HCT116 (cell line): Measurements from ENCODE around the gene SF1. TPM values are rescaled to one million over a fixed set of nuclear protein-coding genes. Genes with fewer than 3 reads are reported as not detected.

Source experiments
- ATAC-seq: fragments of 200-7000 bp; cut with Tn5 transposase; 2 replicates; pipeline ENCODE4 v1.9.1; 2020; ENCODE audit warnings: mild to moderate bottlenecking, moderate library complexity
- BruUV-seq: library from RNA; stranded (reverse); fragments of 400-500 nt; replicated peaks from 2 replicates; lab custom pipeline; 2021; lab: Mats Ljungman, UMichigan
- CTCF ChIA-PET: fragments of 300-600 bp; sonication (Branson Sonifier 250); formaldehyde crosslinking; loops from one replicate; lab custom pipeline; 2021; ENCODE audit warnings: antibody characterized with exemption; lab: Charles Lee
- POLR2A ChIA-PET: fragments of 300-600, 350-600 bp; sonication (Branson Sonifier 250); formaldehyde crosslinking; loops from one replicate; lab custom pipeline; 2021; ENCODE audit warnings: antibody characterized with exemption; lab: Charles Lee
- RAD21 ChIA-PET, 2 experiments: fragments of 300-600 bp; sonication (Branson Sonifier 250); formaldehyde crosslinking; loops; one replicate each; lab custom pipeline; 2023; ENCODE audit warnings: low total read pairs in 2 of 2; ENCODE audit not compliant: uncharacterized antibody in 2 of 2, unreplicated experiment in 2 of 2, low non-redundant PET in 1 of 2; lab: Charles Lee
- DNase-seq: peaks from one replicate; pipeline ENCODE4 v3.0.0-alpha.2; 2010; ENCODE audit warnings: low read depth, low spot score
- H2AFZ ChIP-seq: fragments of 200-600 bp; shearing (Covaris generic), sonication (generic); 2 replicates; pipeline ENCODE4 v1.6.1; 2017; ENCODE audit warnings: low read depth, mixed run types, mixed read lengths, antibody characterized with exemption, low read length; ENCODE audit not compliant: poor library complexity, severe bottlenecking
- H3K27ac ChIP-seq: 2 replicates; pipeline ENCODE4 v1.5.1; 2012; ENCODE audit warnings: low read depth, low read length
- H3K27me3 ChIP-seq: fragments of 200-600 bp; sonication (generic); 2 replicates; pipeline ENCODE4 v1.6.1; 2016; ENCODE audit warnings: mixed run types, low read length, mixed read lengths; ENCODE audit not compliant: insufficient read depth
- H3K36me3 ChIP-seq, 2 experiments: fragments of 200-500 bp in 1 of 2; fragments of 200-600 bp in 1 of 2; sonication (Bioruptor generic) in 1 of 2; sonication (generic) in 1 of 2; 2 replicates each; pipeline versions ENCODE4 v1.5.1 to v1.6.1; 2014 to 2016; ENCODE audit warnings: low read length in 2 of 2, inconsistent platforms in 1 of 2, mixed read lengths in 1 of 2, mixed run types in 1 of 2; ENCODE audit not compliant: insufficient read depth in 2 of 2, control insufficient read depth in 1 of 2
- H3K4me1 ChIP-seq, 2 experiments: fragments of 200-600 bp in 1 of 2; sonication (generic) in 1 of 2; 2 replicates each; pipeline versions ENCODE4 v1.5.1 to v1.6.1; 2012 to 2017; ENCODE audit warnings: low read length in 2 of 2, inconsistent platforms in 1 of 2, mild to moderate bottlenecking in 1 of 2, mixed read lengths in 1 of 2, mixed run types in 1 of 2, moderate library complexity in 1 of 2; ENCODE audit not compliant: insufficient read depth in 2 of 2, control insufficient read depth in 1 of 2
- H3K4me2 ChIP-seq: fragments of 200-600 bp; sonication (generic); 2 replicates; pipeline ENCODE4 v1.6.1; 2017; ENCODE audit warnings: mixed run types, low read length, mixed read lengths
- H3K4me3 ChIP-seq, 2 experiments: fragments of 200-600 bp in 1 of 2; sonication (generic) in 1 of 2; replicated peaks in 1 of 2; 2 replicates each; pipeline ENCODE4 v1.5.1; 2011 to 2016; ENCODE audit warnings: low read length in 2 of 2, control low read depth in 1 of 2, low read depth in 1 of 2, mild to moderate bottlenecking in 1 of 2, mixed read lengths in 1 of 2, mixed run types in 1 of 2
- H3K79me2 ChIP-seq: fragments of 200-600 bp; sonication (generic); 2 replicates; pipeline ENCODE4 v1.6.1; 2017; ENCODE audit warnings: mild to moderate bottlenecking, mixed run types, low read length, moderate library complexity, mixed read lengths; ENCODE audit not compliant: insufficient read depth
- H3K9ac ChIP-seq: fragments of 200-600 bp; sonication (generic); 2 replicates; pipeline ENCODE4 v1.6.1; 2016; ENCODE audit warnings: low read length, mixed read lengths
- H3K9me2 ChIP-seq: fragments of 200-600 bp; sonication (generic), shearing (Covaris generic); 2 replicates; pipeline ENCODE4 v1.6.1; 2017; ENCODE audit warnings: mixed run types, mild to moderate bottlenecking, moderate library complexity; ENCODE audit not compliant: insufficient read depth
- H3K9me3 ChIP-seq, 2 experiments: fragments of 200-500 bp in 1 of 2; fragments of 200-600 bp in 1 of 2; sonication (Bioruptor generic) in 1 of 2; sonication (generic) in 1 of 2; 2 replicates each; pipeline ENCODE4 v1.6.1; 2014 to 2017; ENCODE audit warnings: low read length in 2 of 2, mixed read lengths in 2 of 2, inconsistent platforms in 1 of 2, low read depth in 1 of 2, mild to moderate bottlenecking in 1 of 2, mixed run types in 1 of 2, moderate library complexity in 1 of 2; ENCODE audit not compliant: control insufficient read depth in 1 of 2, insufficient read depth in 1 of 2
- H4K20me1 ChIP-seq: fragments of 200-600 bp; sonication (generic), shearing (Covaris generic); 2 replicates; pipeline ENCODE4 v1.6.1; 2017; ENCODE audit warnings: mixed run types, mild to moderate bottlenecking, moderate library complexity; ENCODE audit not compliant: insufficient read depth
- ATF3 ChIP-seq: IDR thresholded peaks from 2 replicates; pipeline ENCODE4 v1.6.1; 2012
- CTCF ChIP-seq, 3 experiments: fragments of 200-600 bp in 1 of 3; sonication (generic) in 1 of 3; IDR thresholded peaks in 2 of 3; conservative IDR thresholded peaks in 1 of 3; 2 replicates each; pipeline ENCODE4 v1.5.1; 2012 to 2017; ENCODE audit warnings: low read depth in 2 of 3, low read length in 2 of 3, antibody characterized with exemption in 1 of 3, borderline replicate concordance in 1 of 3, control low read depth in 1 of 3, mild to moderate bottlenecking in 1 of 3, mixed read lengths in 1 of 3, mixed run types in 1 of 3, moderate library complexity in 1 of 3; ENCODE audit not compliant: insufficient read depth in 1 of 3
- EZH2phosphoT487 ChIP-seq: fragments of 200-600 bp; IDR thresholded peaks from 2 replicates; pipeline ENCODE4 v1.6.1; 2018; ENCODE audit warnings: antibody characterized with exemption, borderline replicate concordance
- POLR2A ChIP-seq: IDR thresholded peaks from 2 replicates; pipeline ENCODE4 v1.7.0; 2011; ENCODE audit warnings: borderline replicate concordance; ENCODE audit not compliant: insufficient read depth, insufficient read length; ENCODE audit errors: extremely low read depth
- REST ChIP-seq: IDR thresholded peaks from 2 replicates; pipeline ENCODE4 v1.6.1; 2012; ENCODE audit warnings: low read depth
- SRF ChIP-seq: IDR thresholded peaks from 2 replicates; pipeline ENCODE4 v1.6.1; 2012; ENCODE audit warnings: low read depth
- TCF7L2 ChIP-seq: IDR thresholded peaks from 2 replicates; pipeline ENCODE4 v1.7.0; 2011; ENCODE audit warnings: borderline replicate concordance, inconsistent platforms; ENCODE audit not compliant: insufficient read depth, insufficient read length; ENCODE audit errors: extremely low read depth
- ZFX ChIP-seq: fragments of 450-650 bp; IDR thresholded peaks from 2 replicates; pipeline ENCODE4 v1.6.1; 2017
- intact Hi-C: fragments of 100-400 bp; cut with micrococcal nuclease; formaldehyde crosslinking; loops from 2 replicates; pipeline ENCODE4 v1.10.0; 2022
- total RNA-seq: library from RNA; stranded (reverse); gene quantifications from one replicate; pipeline ENCODE4 v1.2.1, GENCODE V29; 2021; ENCODE audit not compliant: unreplicated experiment

SF1 gene
- total RNA-seq, 1 experiment from 2014 or later: 403 TPM

- Histone ChIP-seq H3K9ac (no peak overlapping the region), H2AFZ (no peak overlapping the region), H3K27ac (no peak overlapping the region), H3K4me2 (no peak overlapping the region), H3K27me3 (no peaks in the 10 kb centered on the region), H3K79me2 (peaks cover 4% of the 10 kb centered on the region; the same call in 1 of the 2 replicates), H3K9me3 (no peaks in the 10 kb centered on the region), H3K9me2 (no peaks in the 10 kb centered on the region), H3K36me3 (peaks cover 12 to 13% of the 10 kb centered on the region in 2 experiments), H4K20me1 (peaks cover 3% of the 10 kb centered on the region; the same call in 1 of the 2 replicates), H3K4me3 (no peak overlapping the region), H3K4me1 (peaks cover 0 to 11% of the 10 kb centered on the region in 2 experiments; a peak in 1 of 4 replicates)
- ChIA-PET RAD21 (no interaction called here), CTCF (no interaction called here), POLR2A (interaction anchor here (0.9 kb wide), 1 partner anchor 19 kb away, joined by 4 read pairs; the partner anchor contains the start of gene SF1)
- no peak for TF ChIP-seq EZH2phosphoT487
- no peak for TF ChIP-seq ZFX
- no peak for TF ChIP-seq TCF7L2
- no peak for TF ChIP-seq CTCF (IDR thresholded peaks at IDR 0.05 in 2 of 3, conservative IDR thresholded peaks at IDR 0.05 in 1 of 3; ENCODE audit: borderline replicate concordance in 1 of 3, insufficient read depth in 1 of 3, low read depth in 2 of 3, low read length in 2 of 3)
- TF ChIP-seq REST: no peak
- TF ChIP-seq ATF3: no peak
- TF ChIP-seq SRF: no peak
- TF ChIP-seq POLR2A: no peak
- no peak for ATAC-seq
- no TSS peak for BruUV-seq
- DNase-seq: no peak
- intact Hi-C loops: no loop called here
These were observed 19.1 kb downstream of the SF1 start for GRCh38 chr11:64759131-64759721.
